RPMI8226 (cell line): ENCODE results near the gene ZNF649.
A peak's percentile ranks its signal among the peaks of the same experiment; 100 is the strongest.

Experiments used
- DNase-seq: peaks from one replicate; pipeline ENCODE4 v3.0.0-alpha.2; 2015

Gene ZNF649

GRCh38 chr19:51887522-51888498 is 17.0 kb downstream of the ZNF649 start, which contains the start of gene ZNF577:
Gene ZNF577 (minus strand): TSS chr19:51887951. CDS start chr19:51880382, 7,569 bp downstream.
- peak; percentile 83 for DNase-seq

DNA sequence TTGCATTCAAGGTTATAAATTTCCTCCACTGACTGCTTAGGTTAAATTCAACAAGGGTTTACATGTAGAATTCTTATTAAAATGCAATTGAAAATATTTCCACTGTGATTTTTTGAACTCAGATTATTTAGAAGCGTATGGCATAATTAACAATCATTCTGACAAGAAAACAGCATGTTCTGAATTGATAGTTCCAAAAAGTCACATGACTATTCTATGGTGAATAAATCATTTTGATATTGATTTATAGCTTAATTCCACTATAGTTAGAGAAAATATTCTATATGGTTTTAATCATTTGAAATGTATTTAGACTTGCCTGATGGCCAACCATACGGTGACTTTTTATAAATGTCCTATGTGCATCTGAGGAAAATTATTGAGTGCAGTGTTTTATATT is 20.1 kb downstream of the ZNF649 start:
- DNase-seq = no peak

- DNase-seq = no peak
Observed at GRCh38 chr19:51882518-51882917, 22.3 kb downstream of the ZNF649 start.

GRCh38 chr19:51873097-51873496 is 31.7 kb downstream of the ZNF649 start:
- DNase-seq = no peak

DNA sequence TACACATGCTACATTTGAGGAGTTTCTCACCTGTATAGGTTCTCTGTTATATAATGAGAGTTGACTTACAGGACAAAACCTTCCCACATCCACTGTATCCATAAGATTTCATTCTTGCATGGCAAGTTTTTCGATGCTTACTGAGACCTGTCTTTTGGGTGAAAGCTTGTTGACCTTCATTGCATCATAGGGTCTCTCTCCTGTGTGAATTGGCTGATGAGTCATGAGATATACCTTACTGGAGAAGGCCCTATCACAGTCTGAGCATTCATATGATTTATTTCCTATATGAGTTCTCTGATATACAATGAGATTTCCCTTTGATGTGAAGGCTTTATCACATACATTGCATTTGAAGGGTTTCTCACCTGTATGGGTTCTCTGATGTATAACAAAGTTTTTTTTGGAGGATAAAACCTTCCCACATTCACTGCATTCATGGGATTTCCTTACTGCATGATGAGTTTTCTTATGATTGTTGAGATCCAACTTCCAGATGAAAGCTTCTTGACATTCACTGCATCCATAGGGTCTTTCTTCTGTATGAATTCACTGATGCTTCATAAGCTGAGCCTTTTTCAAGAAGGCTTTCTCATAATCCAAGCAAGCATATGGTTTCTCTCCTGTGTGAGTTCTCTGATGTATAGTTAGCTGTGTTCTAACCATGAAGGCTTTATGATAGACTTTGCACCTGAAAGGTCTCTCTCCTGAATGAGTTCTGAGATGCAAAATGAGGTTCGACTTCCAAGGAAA is 42.8 kb downstream of the ZNF649 start:
- no peak for DNase-seq
